ENCODE results near the gene ZBTB46. TPM values are rescaled to one million over a fixed set of nuclear protein-coding genes. Genes with fewer than 3 reads are reported as not detected.

Gene ZBTB46
- total and polyA plus RNA-seq, 10 of the 15 experiments (the other 5 are each of a cell fraction or from before 2014, with no cell fraction given) = 0.15 to 0.92 (median 0.34) TPM

- TF ChIP-seq ZNF592 (IDR thresholded peaks at IDR 0.05) (no peak), IRF5 (IDR thresholded peaks at IDR 0.05; ENCODE audit: borderline replicate concordance) (no peak), MYC (IDR thresholded peaks at IDR 0.05; ENCODE audit: insufficient read depth, insufficient read length, insufficient replicate concordance, low read length, severe bottlenecking) (no peak), ATF2 (IDR thresholded peaks at IDR 0.05; ENCODE audit: low read length) (no peak), NFXL1 (IDR thresholded peaks at IDR 0.05; ENCODE audit: borderline replicate concordance) (no peak), STAT1 (conservative IDR thresholded peaks at IDR 0.05) (no peak), ZNF207 (IDR thresholded peaks at IDR 0.05; ENCODE audit: borderline replicate concordance) (no peak)
- TF ChIP-seq, protein P1, sequence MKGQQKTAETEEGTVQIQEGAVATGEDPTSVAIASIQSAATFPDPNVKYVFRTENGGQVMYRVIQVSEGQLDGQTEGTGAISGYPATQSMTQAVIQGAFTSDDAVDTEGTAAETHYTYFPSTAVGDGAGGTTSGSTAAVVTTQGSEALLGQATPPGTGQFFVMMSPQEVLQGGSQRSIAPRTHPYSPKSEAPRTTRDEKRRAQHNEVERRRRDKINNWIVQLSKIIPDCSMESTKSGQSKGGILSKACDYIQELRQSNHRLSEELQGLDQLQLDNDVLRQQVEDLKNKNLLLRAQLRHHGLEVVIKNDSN (IDR thresholded peaks at IDR 0.05; ENCODE audit: borderline replicate concordance, extremely low read length, insufficient read depth, low read depth, low read length) = no peak
Measured at GRCh38 chr20:63842258-63842657, 11.2 kb upstream of the ZBTB46 start (continued).

Measured in GM12878 (cell line).